ENCODE data around the gene RNU7-1.

RNU7-1 gene

GRCh38 chr12:6954316-6955107 lies 10.9 kb downstream of the RNU7-1 start:
- no peak for DNase-seq

- no peak for DNase-seq
These were observed 11.7 kb downstream of the RNU7-1 start for GRCh38 chr12:6955108-6956020.

- DNase-seq = no peak
These were observed 12.6 kb downstream of the RNU7-1 start for GRCh38 chr12:6956021-6956727.

GRCh38 chr12:6957151-6957701 lies 13.6 kb downstream of the RNU7-1 start:
- DNase-seq = no peak

- DNase-seq = no peak
These were observed 14.4 kb downstream of the RNU7-1 start for GRCh38 chr12:6957741-6958608.

GRCh38 chr12:6958609-6959057 lies 15.0 kb downstream of the RNU7-1 start:
- no peak for DNase-seq

- peak; percentile 82 for DNase-seq
These were observed 15.6 kb downstream of the RNU7-1 start for GRCh38 chr12:6959058-6959804.

- DNase-seq = no peak
These were observed 16.4 kb downstream of the RNU7-1 start for GRCh38 chr12:6959805-6960592.

- no peak for DNase-seq
These were observed 17.1 kb downstream of the RNU7-1 start for GRCh38 chr12:6960593-6961277.

- peak; percentile 91 for DNase-seq
These were observed 17.7 kb downstream of the RNU7-1 start for GRCh38 chr12:6961278-6961694.

- DNase-seq = peak; percentile 80
These were observed 18.2 kb downstream of the RNU7-1 start for GRCh38 chr12:6961695-6962284.

GRCh38 chr12:6962285-6963015 lies 18.8 kb downstream of the RNU7-1 start:
- no peak for DNase-seq

- DNase-seq = no peak
These were observed 19.6 kb downstream of the RNU7-1 start for GRCh38 chr12:6963016-6963731.

- no peak for DNase-seq
These were observed 20.3 kb downstream of the RNU7-1 start for GRCh38 chr12:6963791-6964413.

GRCh38 chr12:6964605-6965025 lies 21.0 kb downstream of the RNU7-1 start:
- no peak for DNase-seq

GRCh38 chr12:6965026-6965661 lies 21.5 kb downstream of the RNU7-1 start:
- DNase-seq = peak; percentile 95

- DNase-seq = no peak
These were observed 22.1 kb downstream of the RNU7-1 start for GRCh38 chr12:6965714-6966113.

Measured in activated CD8-positive, alpha-beta memory T cell treated with anti-CD3 and anti-CD28 coated beads, Interleukin-2, amount 50 U/mL, for 48 hours (primary cell).